ENCODE results near the gene SVOPL.

Gene SVOPL

GRCh38 chr7:138657854-138658386 lies 43.2 kb downstream of the SVOPL start:
- no peak for DNase-seq

- DNase-seq = no peak
Observed at GRCh38 chr7:138656952-138657351, 44.2 kb downstream of the SVOPL start.

- no peak for DNase-seq
Observed at GRCh38 chr7:138654616-138655015, 46.5 kb downstream of the SVOPL start.

GRCh38 chr7:138649506-138649905 lies 51.7 kb downstream of the SVOPL start:
- DNase-seq = no peak

GRCh38 chr7:138645284-138645683 lies 55.9 kb downstream of the SVOPL start:
- DNase-seq = no peak

GRCh38 chr7:138632826-138633602 lies 68.1 kb downstream of the SVOPL start:
- DNase-seq = no peak

GRCh38 chr7:138632384-138632783 lies 68.8 kb downstream of the SVOPL start:
- no peak for DNase-seq

- DNase-seq = no peak
Observed at GRCh38 chr7:138630059-138630610, 71.0 kb downstream of the SVOPL start.

GRCh38 chr7:138627361-138627760 lies 73.8 kb downstream of the SVOPL start:
- DNase-seq = no peak

GRCh38 chr7:138626846-138627245 lies 74.3 kb downstream of the SVOPL start:
- no peak for DNase-seq

- no peak for DNase-seq
Observed at GRCh38 chr7:138625849-138626230, 75.3 kb downstream of the SVOPL start.

- DNase-seq = no peak
Observed at GRCh38 chr7:138625084-138625848, 75.9 kb downstream of the SVOPL start.

GRCh38 chr7:138622841-138623240 lies 78.3 kb downstream of the SVOPL start:
- no peak for DNase-seq

GRCh38 chr7:138618933-138619332 lies 82.2 kb downstream of the SVOPL start:
- DNase-seq = no peak

GRCh38 chr7:138618506-138618905 lies 82.7 kb downstream of the SVOPL start:
- no peak for DNase-seq

- DNase-seq = no peak
Observed at GRCh38 chr7:138616085-138616484, 85.1 kb downstream of the SVOPL start.

- no peak for DNase-seq
Observed at GRCh38 chr7:138613630-138614029, 87.5 kb downstream of the SVOPL start.

- DNase-seq = no peak
Observed at GRCh38 chr7:138610671-138611170, 90.4 kb downstream of the SVOPL start.

GRCh38 chr7:138608275-138608674 lies 92.9 kb downstream of the SVOPL start:
- DNase-seq = no peak

GRCh38 chr7:138607216-138608126 lies 93.7 kb downstream of the SVOPL start:
- DNase-seq = no peak

GRCh38 chr7:138606236-138606635 lies 94.9 kb downstream of the SVOPL start:
- DNase-seq = no peak

- no peak for DNase-seq
Observed at GRCh38 chr7:138603549-138604318, 97.4 kb downstream of the SVOPL start.
